Measurements from ENCODE around the gene SINHCAF.
"Not testable (repeated sequence)": the region's sequence is repeated elsewhere in the genome, so short reads cannot be mapped to it uniquely, and the experiment has no call there.

The SINHCAF gene, protein sequence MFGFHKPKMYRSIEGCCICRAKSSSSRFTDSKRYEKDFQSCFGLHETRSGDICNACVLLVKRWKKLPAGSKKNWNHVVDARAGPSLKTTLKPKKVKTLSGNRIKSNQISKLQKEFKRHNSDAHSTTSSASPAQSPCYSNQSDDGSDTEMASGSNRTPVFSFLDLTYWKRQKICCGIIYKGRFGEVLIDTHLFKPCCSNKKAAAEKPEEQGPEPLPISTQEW

DNA sequence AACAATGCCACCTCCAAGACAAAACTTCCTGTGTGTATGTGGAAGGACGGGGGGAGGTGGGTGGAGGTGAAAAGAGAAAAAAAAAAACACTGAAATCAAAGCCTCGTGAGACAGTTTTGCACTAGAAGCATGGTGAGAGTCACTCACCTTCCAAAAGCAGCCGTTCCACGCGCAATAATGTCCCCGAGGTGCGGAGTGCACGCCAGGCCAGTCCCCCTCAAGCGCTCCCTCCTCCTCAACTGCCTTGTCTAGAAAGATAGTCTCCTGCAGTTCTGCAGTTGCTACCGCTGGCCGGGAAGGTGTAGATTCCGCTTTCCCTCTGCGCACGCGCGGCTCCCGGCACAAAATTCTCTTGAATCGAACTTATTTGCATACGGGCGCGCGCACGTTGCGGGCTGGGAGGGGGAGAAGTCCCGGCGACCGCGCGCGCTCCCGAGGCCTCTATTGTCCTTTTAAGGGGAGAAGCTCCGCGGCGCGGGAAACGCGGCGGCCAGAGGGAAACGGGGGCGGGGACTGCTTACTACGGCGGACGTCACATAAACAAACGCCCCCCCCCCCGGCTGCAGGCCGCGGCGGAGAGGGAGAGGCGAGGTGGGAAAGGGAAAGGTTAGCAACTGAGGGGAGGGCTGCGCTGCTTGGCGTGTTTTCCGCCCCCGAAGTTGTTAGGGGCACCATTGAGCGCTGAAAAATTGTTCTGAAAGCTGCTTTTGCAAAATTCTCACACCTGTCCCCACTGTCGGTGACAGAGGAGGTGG, at the start of gene SINHCAF:
Gene SINHCAF (minus strand): TSS at position 274 of the 755 bp plus-strand sequence. CDS start 27,946 bp downstream, outside the sequence.
- DNase-seq, result peak; percentile 97

DNA sequence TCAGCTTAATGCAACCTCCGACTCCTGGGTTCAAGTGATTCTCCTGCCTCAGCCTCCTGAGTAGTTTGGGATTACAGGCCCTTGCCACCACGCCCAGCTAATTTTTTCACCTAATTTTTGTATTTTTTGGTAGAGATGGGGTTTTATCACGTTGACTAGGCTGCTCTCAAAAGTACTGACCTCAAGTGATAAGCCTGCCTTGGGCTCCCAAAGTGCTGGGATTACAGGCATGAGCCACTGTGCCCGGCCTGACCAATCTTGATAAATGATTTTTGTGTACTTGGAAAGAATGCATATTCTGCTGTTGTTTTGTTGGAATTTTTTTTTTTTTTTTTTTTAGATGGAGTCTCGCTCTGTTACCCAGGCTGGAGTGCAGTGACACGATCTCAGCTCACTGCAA, 49.5 kb upstream of the SINHCAF start:
- DNase-seq, result not testable (repeated sequence)

DNA sequence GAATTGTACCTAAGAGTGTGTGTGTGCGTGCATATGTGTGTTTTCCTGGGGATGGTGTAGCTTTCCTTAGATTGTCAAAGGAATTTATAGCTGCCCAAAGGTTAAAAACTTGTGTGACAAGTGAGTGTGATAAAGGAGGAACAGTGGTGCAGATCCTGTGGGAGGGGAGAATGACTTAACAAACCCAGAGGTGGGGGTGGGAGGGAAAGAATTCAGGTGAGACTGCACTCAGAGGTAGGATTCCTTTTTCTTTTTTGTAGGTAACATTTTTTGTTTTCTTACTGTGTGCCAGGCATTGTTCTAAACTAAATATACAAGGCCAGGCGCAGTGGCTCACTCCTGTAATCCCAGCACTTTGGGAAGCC, 45.3 kb upstream of the SINHCAF start:
- no peak for DNase-seq

DNA sequence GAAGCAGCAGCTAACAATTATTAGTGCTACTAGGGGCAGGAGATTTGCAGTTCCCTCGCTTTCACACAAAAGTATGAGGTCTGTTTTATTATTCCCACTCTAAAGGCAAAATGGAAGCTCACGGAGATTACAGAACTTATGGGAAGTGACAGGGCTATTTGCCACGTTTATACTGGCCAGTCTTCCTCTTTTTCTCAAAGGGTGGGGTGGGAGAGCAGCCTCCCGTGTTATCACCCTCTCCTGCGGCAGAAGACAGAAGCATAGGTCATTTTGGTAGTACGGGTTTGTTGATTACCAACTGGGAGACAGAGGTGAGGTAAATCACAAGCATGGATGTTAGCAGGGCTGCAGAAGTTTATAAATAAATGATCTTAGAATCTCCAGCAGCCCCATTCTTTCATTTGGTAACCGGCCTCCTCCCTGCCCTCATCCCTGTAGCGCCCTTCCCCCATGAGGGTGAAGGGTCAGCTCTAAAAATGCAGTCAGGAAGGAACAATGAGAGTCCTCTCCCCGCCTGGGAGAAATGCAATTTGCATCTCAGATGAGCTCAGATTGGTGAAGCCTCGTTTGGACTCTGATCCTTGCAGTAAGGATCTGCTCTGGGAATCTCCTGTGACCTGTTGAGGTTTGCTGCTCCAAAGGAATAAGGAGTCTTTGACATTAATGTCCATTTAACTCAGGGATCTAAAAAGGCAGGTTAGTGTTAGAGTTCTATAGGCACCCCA, 44.7 kb upstream of the SINHCAF start:
- peak; percentile 59 for DNase-seq

DNA sequence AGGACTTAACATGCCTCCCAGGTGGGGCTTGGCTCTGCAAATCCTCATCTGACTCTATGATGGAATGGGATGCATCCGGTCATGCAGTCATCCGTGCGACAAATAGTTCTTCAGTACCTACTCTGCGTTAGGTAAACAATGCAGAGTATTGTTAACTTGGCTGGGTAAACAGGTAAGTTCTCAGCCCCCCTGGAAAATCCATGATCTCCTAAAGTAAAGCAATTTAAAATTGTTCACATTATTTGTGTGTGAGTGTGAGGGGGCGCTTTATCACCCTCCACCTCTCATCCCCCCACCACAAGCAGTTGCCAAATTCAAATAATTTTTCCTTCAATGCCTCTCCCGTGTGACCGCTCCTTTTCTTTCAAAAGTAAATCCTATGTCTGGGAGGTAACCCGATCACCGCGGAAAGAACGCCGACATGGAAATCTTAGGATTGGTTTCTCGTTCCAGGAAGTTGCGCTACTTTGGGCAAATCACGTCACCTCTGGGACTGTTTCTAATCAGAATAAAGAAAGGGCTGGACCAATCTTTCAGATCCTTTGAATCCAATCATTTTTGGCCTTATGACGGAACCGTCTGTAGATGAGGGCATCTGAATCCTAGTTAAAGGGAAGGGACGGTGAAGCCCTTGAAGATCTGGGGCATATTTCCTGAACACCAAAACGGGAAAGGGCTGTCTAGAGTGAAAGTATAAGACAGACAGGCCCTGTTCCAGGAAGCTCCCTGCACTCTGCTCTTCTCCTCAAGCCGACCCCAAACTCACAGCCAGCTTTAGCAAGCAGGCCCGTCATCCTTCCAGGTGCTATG, 44.0 kb upstream of the SINHCAF start:
- DNase-seq, result peak; percentile 64

DNA sequence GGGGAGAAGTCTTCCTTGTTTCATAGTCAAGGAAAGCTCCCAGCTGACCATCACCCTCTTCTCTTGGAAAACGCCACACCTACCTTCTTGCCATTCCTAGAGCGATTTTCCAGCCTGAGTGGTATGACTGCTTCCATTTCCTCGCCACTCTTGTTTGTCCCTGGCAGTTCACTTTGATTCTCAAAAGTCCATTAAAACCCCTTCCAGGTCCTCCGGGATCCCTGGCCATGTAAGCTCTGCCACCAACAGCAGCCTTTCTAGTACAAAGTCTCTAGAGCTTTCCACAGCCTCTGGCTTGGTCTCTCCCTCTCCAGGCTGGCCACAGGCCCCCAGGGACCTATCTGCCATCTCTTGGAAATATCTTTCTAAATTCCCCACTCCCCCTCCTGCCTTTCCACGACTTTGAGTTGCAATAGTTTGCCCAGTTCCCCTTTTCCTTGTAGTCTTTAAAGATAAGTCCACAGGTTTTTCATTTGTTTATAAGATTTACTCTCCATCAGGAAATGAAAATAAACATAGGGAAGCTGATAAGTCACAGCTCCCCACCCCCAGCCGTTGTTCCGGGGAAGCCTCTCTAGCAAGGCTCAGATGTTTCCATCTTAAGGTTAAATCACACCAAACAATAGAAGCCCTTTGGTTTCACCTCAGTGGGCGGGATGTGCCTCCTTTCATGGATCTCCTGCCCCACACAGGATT, 42.9 kb upstream of the SINHCAF start:
- no peak for DNase-seq

DNA sequence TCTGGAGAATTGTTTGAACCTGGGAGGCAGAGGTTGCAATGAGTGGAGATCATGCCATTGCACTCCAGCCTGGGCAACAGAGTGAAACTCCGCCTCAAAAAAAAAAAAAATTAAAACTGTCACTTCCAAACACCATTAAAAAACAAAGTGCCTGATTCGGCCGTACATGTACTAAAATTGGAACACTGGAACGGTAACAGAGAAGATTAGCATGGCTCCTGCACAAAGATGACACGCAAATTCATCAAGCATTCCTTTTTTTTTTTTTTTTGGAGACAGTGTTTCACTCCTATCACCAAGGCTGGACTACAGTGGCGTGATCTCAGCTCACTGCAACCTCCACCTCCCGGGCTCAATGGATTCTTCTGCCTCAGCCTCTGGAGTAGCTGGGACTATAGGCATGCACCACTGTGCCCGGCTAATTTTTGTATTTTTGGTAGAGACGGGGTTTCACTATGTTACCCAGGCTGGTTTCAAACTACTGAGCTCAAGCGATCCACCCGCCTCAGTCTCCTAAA, 40.2 kb upstream of the SINHCAF start:
- DNase-seq, result no peak

DNA sequence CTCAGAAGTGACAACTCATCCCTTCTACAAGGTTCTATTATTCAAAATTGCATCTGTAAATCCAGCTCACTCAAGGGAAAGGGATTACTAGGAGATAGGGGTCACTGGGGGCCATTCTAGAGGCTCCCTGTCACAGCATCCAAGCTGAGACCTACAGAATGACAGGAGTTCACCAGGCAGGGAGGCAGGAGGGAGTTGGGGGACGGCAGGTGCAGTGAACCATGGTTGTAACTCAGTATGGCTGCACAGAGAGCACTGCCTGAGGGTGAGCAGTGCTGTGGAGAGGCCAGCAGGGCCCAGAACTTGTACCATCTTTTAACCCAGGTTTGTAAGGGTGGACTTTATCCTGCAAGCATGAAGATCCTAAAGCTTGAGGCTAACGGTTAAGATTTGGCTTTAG, 37.9 kb upstream of the SINHCAF start:
- DNase-seq, result no peak

DNA sequence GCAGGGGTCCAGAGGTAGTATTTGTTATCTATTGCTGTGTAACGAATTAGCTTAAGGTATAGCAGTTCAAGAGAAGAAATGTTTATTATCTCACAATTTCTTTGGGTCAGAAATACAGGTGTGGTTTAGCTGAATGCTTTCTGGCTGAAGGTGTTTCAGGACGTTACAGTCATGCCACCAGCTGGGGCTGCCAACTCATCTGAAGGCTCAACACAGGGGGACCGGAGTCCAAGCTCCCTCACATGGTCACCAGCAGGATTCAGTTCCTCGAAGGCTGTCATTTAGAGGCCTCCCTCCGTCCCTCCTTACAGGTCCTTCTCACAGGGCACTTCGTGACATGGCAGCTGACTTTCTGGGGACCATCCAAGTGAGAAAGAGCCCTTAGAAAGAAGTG, 37.5 kb upstream of the SINHCAF start:
- no peak for DNase-seq

DNA sequence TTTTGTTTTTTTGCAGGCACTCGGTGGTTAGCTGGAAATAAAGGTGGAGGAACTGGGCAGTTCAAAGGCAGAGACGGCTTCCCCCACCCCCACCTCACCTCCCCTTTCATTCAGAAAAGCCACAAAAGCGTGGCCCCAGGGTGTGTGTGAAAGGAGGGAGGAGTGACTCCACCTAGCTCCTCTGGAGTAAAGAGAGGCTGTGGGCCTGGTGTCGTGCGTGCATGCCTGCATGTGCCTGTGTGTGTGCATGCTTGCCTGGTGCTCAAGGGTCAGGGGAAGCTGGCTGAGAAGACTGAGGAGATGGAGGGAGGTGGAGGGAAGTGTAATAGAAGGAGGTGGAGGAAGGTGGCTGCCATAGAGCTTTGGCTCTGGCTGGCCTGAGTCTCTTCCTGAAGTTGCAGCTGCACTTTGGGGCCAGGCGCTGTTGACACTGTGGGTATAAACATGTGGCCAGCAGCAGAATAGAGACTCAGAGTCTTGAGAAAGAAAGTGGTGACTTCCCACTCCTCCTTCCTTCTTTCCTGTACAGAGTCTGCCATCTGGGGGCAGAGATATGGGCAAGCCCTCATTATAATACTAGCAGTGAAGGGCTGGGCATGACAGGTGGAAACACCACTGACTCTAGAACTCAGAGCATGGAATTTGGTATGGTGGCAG, 36.9 kb upstream of the SINHCAF start:
- peak; percentile 27 for DNase-seq

DNA sequence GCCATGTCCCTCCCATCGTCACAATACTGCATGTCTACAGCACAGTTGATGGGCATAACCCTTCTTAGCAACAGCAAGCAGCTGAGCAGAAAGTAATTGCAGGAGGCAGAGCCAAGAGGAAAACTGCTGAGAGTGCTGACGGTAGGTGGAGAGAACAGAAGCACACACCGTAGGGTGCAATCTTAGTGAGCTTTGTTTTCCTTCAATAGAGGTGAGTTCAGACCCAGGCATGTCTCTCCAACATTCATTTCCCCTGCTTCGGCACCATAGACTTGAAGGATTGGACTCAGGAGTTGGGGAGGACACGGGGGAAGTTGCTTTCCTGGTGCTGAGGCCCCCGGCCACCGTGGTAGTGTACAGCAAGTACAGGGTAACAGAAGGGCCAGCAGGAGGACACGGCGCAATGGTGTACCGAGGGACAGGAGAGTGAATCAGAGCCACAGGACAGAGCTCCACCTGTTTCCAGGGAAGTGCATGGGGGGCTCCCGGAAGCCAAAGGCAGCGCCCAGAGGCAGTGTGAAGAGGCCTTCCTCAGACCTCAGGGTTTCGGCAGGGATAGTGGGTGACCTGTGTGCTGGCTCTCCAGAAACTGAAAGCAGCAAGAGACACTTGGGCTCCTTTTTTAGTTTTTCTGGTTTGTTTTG, 36.3 kb upstream of the SINHCAF start:
- peak; percentile 27 for DNase-seq

DNA sequence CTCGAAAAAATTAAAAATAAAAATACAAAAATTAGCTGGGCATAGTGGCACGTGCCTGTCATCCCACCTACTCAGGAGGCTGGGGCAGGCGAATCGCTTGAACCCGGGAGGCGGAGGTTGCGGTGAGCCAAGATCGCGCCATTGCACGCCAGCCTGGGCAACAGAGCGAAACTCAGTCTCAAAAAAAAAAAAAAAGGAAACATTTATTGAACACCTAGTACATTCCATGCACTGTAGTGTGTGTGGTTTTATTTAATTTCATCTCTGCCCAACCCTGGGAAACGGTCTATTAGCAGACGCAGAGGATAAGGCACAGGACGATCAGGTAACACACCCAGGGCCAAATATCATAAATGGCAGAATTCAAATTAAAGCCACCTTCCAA, 35.8 kb upstream of the SINHCAF start:
- DNase-seq, result no peak

DNA sequence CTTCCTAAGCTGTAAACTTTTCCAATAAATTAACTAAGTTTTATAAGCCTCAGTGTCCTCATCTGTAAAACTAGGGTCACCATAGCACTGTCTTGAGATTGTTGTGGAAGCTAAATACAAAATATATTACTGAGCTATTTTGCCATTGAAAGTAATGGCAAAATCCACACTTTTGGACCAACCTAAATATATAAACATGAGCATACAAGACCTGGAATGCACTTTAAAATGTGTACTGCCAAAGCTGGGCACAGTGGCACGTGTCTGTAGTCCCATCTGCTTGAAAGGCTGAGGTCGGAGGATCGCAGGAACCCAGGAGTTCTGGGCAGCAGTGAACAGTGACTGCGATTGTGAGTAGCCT, 29.8 kb upstream of the SINHCAF start:
- no peak for DNase-seq

DNA sequence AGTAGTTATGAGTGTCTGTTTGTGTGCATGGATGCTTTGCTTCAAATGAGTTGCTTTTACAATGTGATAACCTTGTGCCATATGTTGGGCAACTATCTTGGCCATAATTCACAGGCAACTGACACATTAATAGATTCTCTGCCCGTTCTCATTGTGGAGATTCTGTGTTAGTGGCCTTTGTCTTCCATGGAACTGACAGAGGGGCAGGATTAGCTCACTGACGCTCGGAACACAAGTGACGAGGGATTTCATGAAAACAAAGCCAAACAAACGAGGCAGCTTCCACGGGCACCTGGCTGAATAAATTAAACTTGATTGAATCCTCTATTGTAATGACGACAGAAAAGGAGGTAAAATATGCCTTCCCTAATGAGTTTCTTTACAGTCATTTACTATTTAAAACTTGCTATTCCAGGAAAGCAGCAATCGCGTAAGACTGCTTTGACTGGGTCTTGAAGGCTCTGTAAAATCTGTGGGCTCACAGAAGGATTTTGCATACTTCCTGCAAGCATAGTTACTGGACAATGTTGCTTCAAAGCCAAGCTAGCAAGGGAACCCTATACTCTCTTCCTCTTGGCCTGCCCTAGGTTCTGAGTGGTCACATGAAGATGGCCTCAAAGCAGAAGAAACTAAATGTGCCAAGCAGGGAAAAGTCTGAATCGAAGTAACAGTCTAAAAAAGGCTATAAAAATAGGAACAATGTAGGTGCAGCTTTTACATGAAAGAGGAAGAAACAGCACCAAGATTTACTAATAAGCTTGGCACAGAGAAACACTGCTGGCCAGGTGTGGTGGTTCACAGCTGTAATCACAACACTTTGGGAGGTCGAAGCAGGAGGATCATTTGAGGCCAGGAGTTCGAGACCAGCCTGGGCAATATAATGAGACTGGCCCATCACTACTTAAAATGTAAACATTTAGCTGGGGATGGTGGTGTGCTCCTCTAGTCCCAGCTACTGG, 28.1 kb upstream of the SINHCAF start:
- DNase-seq, result peak; percentile 9

DNA sequence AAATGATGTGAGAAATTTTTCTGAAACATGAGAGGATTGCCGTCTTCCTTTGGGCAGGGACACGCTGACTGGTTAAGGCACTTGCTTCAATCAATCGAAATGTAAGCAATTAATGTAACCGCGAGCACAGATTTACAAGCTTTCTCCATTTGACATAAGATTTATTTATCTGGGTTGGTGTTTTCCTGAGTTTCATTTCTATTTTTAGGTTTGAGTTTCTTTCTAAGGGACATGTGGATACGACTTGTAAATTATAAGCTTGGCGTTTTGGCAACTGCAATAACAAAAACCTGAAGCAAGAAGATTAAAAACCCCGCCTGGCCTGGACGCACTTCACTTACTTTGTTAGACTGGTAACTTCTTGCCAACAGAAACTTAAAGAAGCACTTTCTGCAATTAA, 20.3 kb upstream of the SINHCAF start:
- DNase-seq, result no peak

DNA sequence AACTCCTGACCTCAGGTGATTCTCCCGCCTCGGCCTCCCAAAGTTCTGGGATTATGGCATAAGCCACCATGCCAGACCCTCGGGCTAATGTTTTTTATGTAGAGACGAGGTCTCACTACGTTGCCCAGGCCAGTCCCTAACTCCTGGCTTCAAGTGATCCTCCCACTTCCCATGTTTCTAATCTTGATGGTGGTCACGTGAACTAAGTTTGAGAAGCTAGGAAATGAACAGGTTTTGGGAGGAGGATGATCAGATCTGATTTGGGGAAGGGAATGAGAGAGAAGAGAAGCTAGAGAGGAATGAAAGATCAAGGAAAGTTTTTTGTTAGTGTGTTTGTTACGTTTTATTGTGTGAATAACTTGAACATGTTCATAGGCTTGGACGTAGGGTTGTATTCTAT, 17.2 kb upstream of the SINHCAF start:
- DNase-seq, result no peak

DNA sequence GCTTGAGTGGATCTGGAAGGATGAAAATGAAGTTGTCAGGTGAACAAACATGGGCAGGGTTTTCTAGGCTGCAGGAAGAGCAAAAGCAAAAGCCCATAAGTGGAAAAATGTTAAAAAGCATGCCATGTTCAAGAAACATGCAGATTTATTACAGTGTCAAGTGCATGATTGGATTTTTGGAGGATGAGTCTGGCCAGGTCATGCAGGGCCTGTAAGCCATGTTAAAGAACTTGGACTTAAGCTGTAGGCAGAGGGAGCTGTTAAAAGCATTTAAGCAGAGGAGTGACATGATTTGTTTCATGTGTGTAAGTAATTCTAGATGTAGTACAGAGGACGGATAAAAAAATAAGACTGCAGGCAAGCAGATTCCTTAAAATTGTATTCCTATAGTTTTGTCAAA, 16.3 kb upstream of the SINHCAF start:
- no peak for DNase-seq

DNA sequence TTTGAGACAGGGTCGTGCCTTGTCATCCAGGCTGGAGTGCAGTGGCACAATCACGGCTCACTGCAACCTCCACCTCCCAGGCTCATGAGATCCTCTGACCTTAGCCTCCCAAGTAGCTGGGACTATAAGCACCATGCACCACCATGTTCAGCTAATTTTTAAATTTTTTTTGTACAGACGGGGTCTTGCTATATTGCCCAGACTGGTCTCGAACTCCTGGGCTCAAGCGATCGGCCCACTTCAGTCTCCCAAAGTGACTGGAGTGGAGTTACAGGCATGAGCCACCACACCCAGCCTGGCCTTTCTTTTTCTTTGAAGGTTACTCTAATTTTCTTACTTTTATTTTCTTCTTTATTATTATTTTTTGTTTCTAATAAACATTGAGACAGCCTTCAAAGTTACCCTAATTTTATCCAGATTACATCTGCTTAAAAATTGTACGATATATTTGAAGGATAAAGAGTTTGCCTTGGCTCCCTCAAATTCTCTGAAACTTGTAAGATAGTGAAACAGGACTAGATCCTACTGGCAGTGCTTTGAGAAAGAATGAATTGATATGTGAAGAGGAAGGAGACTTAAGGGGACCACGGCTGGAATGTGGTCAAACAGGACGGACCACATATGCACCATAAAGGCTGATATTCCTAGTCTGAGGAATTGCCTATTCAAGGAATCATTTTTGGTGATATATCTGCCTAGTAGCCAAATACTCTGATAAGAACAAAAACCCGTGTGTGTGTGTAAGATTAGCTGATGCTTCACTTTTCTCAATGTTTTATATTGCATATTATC, 14.1 kb upstream of the SINHCAF start:
- DNase-seq, result no peak

DNA sequence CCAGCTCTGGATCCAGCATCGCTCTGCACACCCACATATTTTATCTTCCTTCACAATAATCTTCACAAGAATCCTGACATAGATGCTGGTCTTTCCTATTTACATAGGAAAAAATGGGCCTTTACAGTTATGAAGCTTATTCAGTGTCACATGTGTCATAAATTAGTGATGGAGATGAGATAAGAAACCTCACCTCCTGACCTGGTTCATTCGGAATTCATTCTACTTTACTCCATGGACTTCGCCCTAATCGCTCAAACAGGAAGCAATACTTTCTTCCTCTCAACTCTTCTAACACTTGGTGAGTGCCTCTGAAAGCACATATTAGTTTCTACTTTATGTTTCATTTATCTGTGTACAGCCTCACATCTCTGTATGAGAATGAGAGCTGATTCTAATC, 12.0 kb upstream of the SINHCAF start:
- DNase-seq, result peak; percentile 28
